CD4-positive, alpha-beta T cell treated with Interleukin-10 for 1 hour (primary cell): ENCODE data around the gene SLC8A1.

Experiments
- DNase-seq: peaks from one replicate; pipeline ENCODE4 v3.0.0-alpha.2; 2020

Gene SLC8A1

GRCh38 chr2:40178171-40178778 is 273.6 kb downstream of the SLC8A1 start:
- no peak for DNase-seq

GRCh38 chr2:40177366-40177765 is 274.5 kb downstream of the SLC8A1 start:
- DNase-seq: no peak

GRCh38 chr2:40173276-40173675 is 278.6 kb downstream of the SLC8A1 start:
- DNase-seq: no peak

GRCh38 chr2:40169856-40170255 is 282.0 kb downstream of the SLC8A1 start:
- DNase-seq: no peak

GRCh38 chr2:40169430-40169829 is 282.5 kb downstream of the SLC8A1 start:
- no peak for DNase-seq

- no peak for DNase-seq
These were observed 283.3 kb downstream of the SLC8A1 start for GRCh38 chr2:40168546-40168945.

- no peak for DNase-seq
These were observed 283.9 kb downstream of the SLC8A1 start for GRCh38 chr2:40168032-40168431.

- DNase-seq: no peak
These were observed 285.9 kb downstream of the SLC8A1 start for GRCh38 chr2:40166006-40166405.

- no peak for DNase-seq
These were observed 286.4 kb downstream of the SLC8A1 start for GRCh38 chr2:40165509-40165844.

- no peak for DNase-seq
These were observed 287.0 kb downstream of the SLC8A1 start for GRCh38 chr2:40164736-40165508.

- no peak for DNase-seq
These were observed 289.9 kb downstream of the SLC8A1 start for GRCh38 chr2:40161986-40162385.

- DNase-seq: no peak
These were observed 291.1 kb downstream of the SLC8A1 start for GRCh38 chr2:40160751-40161218.

GRCh38 chr2:40159333-40159732 is 292.6 kb downstream of the SLC8A1 start:
- no peak for DNase-seq

- no peak for DNase-seq
These were observed 293.1 kb downstream of the SLC8A1 start for GRCh38 chr2:40158781-40159180.

- no peak for DNase-seq
These were observed 296.2 kb downstream of the SLC8A1 start for GRCh38 chr2:40155728-40156127.

- no peak for DNase-seq
These were observed 301.6 kb downstream of the SLC8A1 start for GRCh38 chr2:40150266-40150665.

- no peak for DNase-seq
These were observed 303.6 kb downstream of the SLC8A1 start for GRCh38 chr2:40148334-40148733.

- DNase-seq: no peak
These were observed 304.5 kb downstream of the SLC8A1 start for GRCh38 chr2:40147360-40147759.

GRCh38 chr2:40144022-40144421 is 307.9 kb downstream of the SLC8A1 start:
- DNase-seq: no peak

GRCh38 chr2:40138314-40138713 is 313.6 kb downstream of the SLC8A1 start:
- DNase-seq: no peak

GRCh38 chr2:40131081-40131704 is 320.7 kb downstream of the SLC8A1 start:
- no peak for DNase-seq

- no peak for DNase-seq
These were observed 321.5 kb downstream of the SLC8A1 start for GRCh38 chr2:40130251-40130994.

GRCh38 chr2:40129725-40130124 is 322.2 kb downstream of the SLC8A1 start:
- no peak for DNase-seq

GRCh38 chr2:40128796-40129195 is 323.1 kb downstream of the SLC8A1 start:
- DNase-seq: no peak
